Endothelial cell of umbilical vein (primary cell): ENCODE results near the gene PKP4. TPM values are rescaled to one million over a fixed set of nuclear protein-coding genes. Genes with fewer than 3 reads are reported as not detected.

Experiments
- BruUV-seq: library from RNA; stranded (reverse); fragments of 400-500 nt; replicated peaks from 2 replicates; lab custom pipeline; 2021; lab: Mats Ljungman, UMichigan
- CTCF ChIA-PET: fragments of 300-600, 350-600 bp; sonication (Branson Sonifier 250); formaldehyde crosslinking; loops from one replicate; lab custom pipeline; 2021; ENCODE audit warnings: antibody characterized with exemption, inconsistent platforms; lab: Charles Lee
- POLR2A ChIA-PET: fragments of 300-600, 350-600 bp; sonication (Branson Sonifier 250); formaldehyde crosslinking; loops from one replicate; lab custom pipeline; 2021; ENCODE audit warnings: antibody characterized with exemption, inconsistent platforms; lab: Charles Lee
- DNase-seq: peaks from one replicate; pipeline ENCODE4 v3.0.0-alpha.2; 2011; ENCODE audit warnings: low read depth, low spot score
- FAIRE-seq: peaks from 2 replicates; lab custom pipeline; 2011; peaks lifted over from hg19 to GRCh38; lab: Jason Lieb, UNC
- H2AFZ ChIP-seq: 2 replicates; pipeline ENCODE4 v1.6.0; 2012; ENCODE audit warnings: low read depth, low read length, control low read depth, inconsistent platforms
- H3K27ac ChIP-seq: 2 replicates; pipeline ENCODE4 v1.5.1; 2011; ENCODE audit warnings: low read depth, mild to moderate bottlenecking, control low read depth, low read length, moderate library complexity; ENCODE audit not compliant: insufficient read depth
- H3K27me3 ChIP-seq, 2 experiments: 2 replicates each; pipeline versions ENCODE4 v1.6.0 to v1.6.1; 2011; ENCODE audit warnings: low read length in 2 of 2, mixed read lengths in 1 of 2; ENCODE audit not compliant: control insufficient read depth in 2 of 2, insufficient read depth in 2 of 2
- H3K36me3 ChIP-seq, 2 experiments: 2 replicates in 1 of 2; 3 replicates in 1 of 2; pipeline ENCODE4 v1.5.1; 2011; ENCODE audit warnings: low read length in 2 of 2, mild to moderate bottlenecking in 1 of 2, moderate library complexity in 1 of 2; ENCODE audit not compliant: control insufficient read depth in 2 of 2, insufficient read depth in 2 of 2; ENCODE audit errors: extremely low read depth in 1 of 2
- H3K4me1 ChIP-seq: 3 replicates; pipeline ENCODE4 v1.5.1; 2011; ENCODE audit warnings: mild to moderate bottlenecking, low read length; ENCODE audit not compliant: control insufficient read depth, insufficient read depth; ENCODE audit errors: extremely low read depth
- H3K4me2 ChIP-seq: 2 replicates; pipeline ENCODE4 v1.6.1; 2011; ENCODE audit warnings: low read length, control low read depth, mixed read lengths; ENCODE audit not compliant: insufficient read depth
- H3K4me3 ChIP-seq, 3 experiments: fragments of 200-600 bp in 1 of 3; sonication (generic), shearing (Covaris generic) in 1 of 3; replicated peaks in 1 of 3; 2 replicates each; pipeline ENCODE4 v1.5.1; 2011 to 2016; ENCODE audit warnings: control low read depth in 3 of 3, low read length in 3 of 3, mild to moderate bottlenecking in 2 of 3, inconsistent platforms in 1 of 3, low read depth in 1 of 3, moderate library complexity in 1 of 3; ENCODE audit not compliant: insufficient read depth in 1 of 3
- H3K79me2 ChIP-seq: 2 replicates; pipeline ENCODE4 v1.6.0; 2012; ENCODE audit warnings: low read length, inconsistent platforms; ENCODE audit not compliant: control insufficient read depth, insufficient read depth
- H3K9ac ChIP-seq: replicated peaks from 2 replicates; pipeline ENCODE3; 2011; ENCODE audit warnings: low read length, control low read depth; ENCODE audit not compliant: insufficient read depth; ENCODE audit errors: extremely low read depth
- H3K9me1 ChIP-seq: replicated peaks from 3 replicates; pipeline ENCODE4 v1.6.0; 2011; ENCODE audit warnings: mild to moderate bottlenecking, low read length; ENCODE audit not compliant: control insufficient read depth, insufficient read depth; ENCODE audit errors: extremely low read depth
- H3K9me3 ChIP-seq: replicated peaks from 2 replicates; pipeline ENCODE4 v1.5.1; 2012; ENCODE audit warnings: low read length, inconsistent platforms; ENCODE audit not compliant: control insufficient read depth, insufficient read depth
- H4K20me1 ChIP-seq: replicated peaks from 2 replicates; pipeline ENCODE3; 2011; ENCODE audit warnings: mild to moderate bottlenecking, low read length; ENCODE audit not compliant: control insufficient read depth, insufficient read depth; ENCODE audit errors: extremely low read depth
- EZH2 ChIP-seq: IDR thresholded peaks from 2 replicates; pipeline ENCODE4 v1.6.1; 2012; ENCODE audit warnings: borderline replicate concordance, low read depth, mild to moderate bottlenecking, moderate library complexity, low read length, inconsistent platforms; ENCODE audit not compliant: severe bottlenecking
- FOS ChIP-seq: IDR thresholded peaks from 2 replicates; pipeline ENCODE4 v1.6.1; 2011; ENCODE audit warnings: mild to moderate bottlenecking, low read length, moderate library complexity, borderline replicate concordance; ENCODE audit not compliant: insufficient read depth
- GATA2 ChIP-seq: IDR thresholded peaks from 2 replicates; pipeline ENCODE4 v1.7.0; 2011; ENCODE audit warnings: low read depth, mild to moderate bottlenecking, moderate library complexity, mixed read lengths, low read length; ENCODE audit not compliant: insufficient read length, insufficient read depth
- JUN ChIP-seq: IDR thresholded peaks from 2 replicates; pipeline ENCODE4 v1.6.1; 2011; ENCODE audit warnings: borderline replicate concordance, low read depth; ENCODE audit not compliant: insufficient read length, insufficient read depth
- MYC ChIP-seq: IDR thresholded peaks from one replicate; pipeline ENCODE4 v1.6.1; 2011; ENCODE audit warnings: mild to moderate bottlenecking, low read depth, low read length
- POLR2A ChIP-seq: IDR thresholded peaks from 2 replicates; pipeline ENCODE4 v1.6.1; 2012; ENCODE audit warnings: low read depth, mild to moderate bottlenecking, control low read depth, low read length
- POLR2AphosphoS5 ChIP-seq: IDR thresholded peaks from 2 replicates; pipeline ENCODE4 v1.6.1; 2012; ENCODE audit warnings: low read depth, mild to moderate bottlenecking, control low read depth, low read length, moderate library complexity; ENCODE audit not compliant: insufficient read depth
- dilution Hi-C: fragments of 300-500 bp; cut with MboI; formaldehyde crosslinking; loops from one replicate; pipeline ENCODE4 v1.15.0; 2019; ENCODE audit warnings: low sequenced_read_pairs; ENCODE audit not compliant: extremely low pct_ligation_motif_present
- intact Hi-C: fragments of 100-400 bp; cut with micrococcal nuclease; formaldehyde crosslinking; loops from one replicate; pipeline ENCODE4 v1.10.0; 2022
- polyA plus RNA-seq, 4 experiments: library from polyadenylated mRNA; depleted of rRNA in 3 of 4; stranded (reverse) in 3 of 4; unstranded in 1 of 4; fragments of >200 nt; gene quantifications; 2 replicates each; pipeline versions ENCODE4 v1.2.1 to v1.2.3, GENCODE V29; 2011 to 2012; ENCODE audit warnings: missing spikeins in 1 of 4
- total RNA-seq: library from RNA; stranded (reverse); gene quantifications from 2 replicates; pipeline ENCODE4 v1.2.3, GENCODE V29; 2021
- TF ChIP-seq, protein P1 (sequence below), 2 donors: IDR thresholded peaks; 1 replicate in 1 of 2; 2 replicates in 1 of 2; pipeline ENCODE4 v1.5.1; 2011; ENCODE audit warnings: low read length in 2 of 2, mild to moderate bottlenecking in 2 of 2, moderate library complexity in 2 of 2, control low read depth in 1 of 2, inconsistent platforms in 1 of 2, low read depth in 1 of 2; ENCODE audit not compliant: insufficient read depth in 1 of 2; ENCODE audit errors: extremely low read depth in 1 of 2
- TF ChIP-seq, protein P2 (sequence below): IDR thresholded peaks from 2 replicates; pipeline ENCODE4 v1.6.1; 2011; ENCODE audit not compliant: insufficient read depth, insufficient read length

PKP4 gene
- total and polyA plus RNA-seq, 2 donors (not counting 3 experiments of a cell fraction or from before 2014, with no cell fraction given): 35.4 to 68.5 TPM

DNA sequence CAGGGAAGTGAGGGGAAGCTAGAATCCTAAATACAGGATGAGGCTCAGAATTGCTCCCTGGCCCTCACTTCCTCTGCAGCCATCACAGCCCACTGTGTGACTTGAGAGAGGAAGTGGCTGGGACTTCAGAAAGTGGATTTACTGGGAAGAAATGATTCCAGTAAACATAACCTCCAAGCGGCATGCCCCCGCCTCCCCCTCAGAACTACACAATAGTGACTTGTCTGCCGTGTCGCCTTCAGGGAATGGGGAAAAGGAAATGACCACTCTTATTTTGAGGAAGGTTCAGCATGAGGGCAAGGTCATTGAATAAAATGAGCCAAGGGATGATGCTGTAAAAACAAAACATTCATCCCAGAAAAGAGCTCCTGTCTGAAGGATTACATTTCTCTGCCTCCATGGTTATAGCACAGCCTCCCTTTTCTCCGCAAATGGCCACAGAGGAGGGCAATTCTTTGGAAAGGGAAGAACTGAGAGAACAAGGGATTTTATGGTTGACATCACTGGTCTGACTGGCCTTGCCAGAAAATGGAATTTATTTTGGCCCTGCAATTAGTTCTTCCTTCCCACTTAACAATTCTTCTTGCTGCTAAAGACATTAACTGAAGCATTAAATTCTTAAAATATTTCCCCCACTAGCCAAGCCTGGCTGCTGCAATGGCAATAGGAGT, 259.5 kb downstream of the PKP4 start:
- Histone ChIP-seq H4K20me1 (no peaks in the 10 kb centered on the region), H3K79me2 (no peaks in the 10 kb centered on the region), H3K9me1 (no peaks in the 10 kb centered on the region), H3K9ac (peak overlapping the region; percentile 45), H3K27ac (peak overlapping the region; percentile 76), H3K4me1 (peaks cover 38% of the 10 kb centered on the region), H3K4me3 (no peak overlapping the region), H3K36me3 (no peaks in the 10 kb centered on the region), H3K27me3 (no peaks in the 10 kb centered on the region), H3K4me2 (peak overlapping the region; percentile 26), H2AFZ (peak overlapping the region; percentile 62), H3K9me3 (no peaks in the 10 kb centered on the region)
- BruUV-seq: TSS peak; percentile 83
- dilution Hi-C loops: no loop called here
- ChIA-PET CTCF (interaction anchor here (0.9 to 2.9 kb wide), 9 partner anchors 13 to 536 kb away, joined by 3 to 25 read pairs (median 5); partner anchors contain the start of genes CCDC148 and PKP4), POLR2A (interaction anchor here (1.0 kb wide), 1 partner anchor 49 kb away, joined by 4 read pairs; no protein-coding TSS in a partner anchor)
- DNase-seq (peak; percentile 98), FAIRE-seq (peak; percentile 93)
- intact Hi-C loops: loop anchor here (1.0 to 5.0 kb wide), 7 partner anchors 29 to 502 kb away; no protein-coding TSS in a partner anchor
- TF ChIP-seq EZH2 (no peak), POLR2A (no peak), POLR2AphosphoS5 (peak; percentile 16), JUN (peak; percentile 51), FOS (peak; percentile 47)

DNA sequence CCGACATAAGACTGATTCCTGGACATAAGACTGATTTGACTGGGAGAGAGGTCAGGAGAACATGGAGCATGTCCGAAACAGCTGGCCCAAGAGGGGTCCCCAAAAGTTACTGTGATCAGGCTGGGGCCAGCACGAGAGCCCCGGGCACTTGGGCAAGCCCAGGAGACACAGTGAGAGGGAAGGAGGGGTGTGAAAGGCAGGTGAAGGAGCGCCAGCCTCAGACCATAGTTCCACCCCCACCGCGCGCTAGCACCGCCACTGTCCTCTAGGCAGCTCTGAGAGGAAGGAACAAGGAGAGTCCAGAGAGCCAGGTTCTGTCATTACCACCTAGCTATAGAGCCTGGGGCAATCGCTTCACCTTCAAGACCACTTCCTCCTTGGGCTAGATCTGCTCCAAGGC, 260.2 kb downstream of the PKP4 start:
- CTCF ChIA-PET: interaction anchor here (0.9 to 3.4 kb wide), 12 partner anchors 12 to 693 kb away, joined by 3 to 25 read pairs (median 4); partner anchors contain the start of genes CCDC148 and PKP4
- no peaks in the 10 kb centered on the region for H3K9me3 ChIP-seq

More for the DNA sequence above, 260.2 kb downstream of the PKP4 start:
- H3K4me1 ChIP-seq: peaks cover 38% of the 10 kb centered on the region
- H3K9me1 ChIP-seq: no peaks in the 10 kb centered on the region
- DNase-seq: no peak
- H3K36me3 ChIP-seq: no peaks in the 10 kb centered on the region
- H2AFZ ChIP-seq: no peak overlapping the region
- peak overlapping the region; percentile 76 for H3K27ac ChIP-seq
- no peak overlapping the region for H3K4me3 ChIP-seq
- dilution Hi-C loops (no loop called here), intact Hi-C loops (loop anchor here (1.0 to 5.0 kb wide), 7 partner anchors 28 to 503 kb away; no protein-coding TSS in a partner anchor)
- TF ChIP-seq, protein P1, sequence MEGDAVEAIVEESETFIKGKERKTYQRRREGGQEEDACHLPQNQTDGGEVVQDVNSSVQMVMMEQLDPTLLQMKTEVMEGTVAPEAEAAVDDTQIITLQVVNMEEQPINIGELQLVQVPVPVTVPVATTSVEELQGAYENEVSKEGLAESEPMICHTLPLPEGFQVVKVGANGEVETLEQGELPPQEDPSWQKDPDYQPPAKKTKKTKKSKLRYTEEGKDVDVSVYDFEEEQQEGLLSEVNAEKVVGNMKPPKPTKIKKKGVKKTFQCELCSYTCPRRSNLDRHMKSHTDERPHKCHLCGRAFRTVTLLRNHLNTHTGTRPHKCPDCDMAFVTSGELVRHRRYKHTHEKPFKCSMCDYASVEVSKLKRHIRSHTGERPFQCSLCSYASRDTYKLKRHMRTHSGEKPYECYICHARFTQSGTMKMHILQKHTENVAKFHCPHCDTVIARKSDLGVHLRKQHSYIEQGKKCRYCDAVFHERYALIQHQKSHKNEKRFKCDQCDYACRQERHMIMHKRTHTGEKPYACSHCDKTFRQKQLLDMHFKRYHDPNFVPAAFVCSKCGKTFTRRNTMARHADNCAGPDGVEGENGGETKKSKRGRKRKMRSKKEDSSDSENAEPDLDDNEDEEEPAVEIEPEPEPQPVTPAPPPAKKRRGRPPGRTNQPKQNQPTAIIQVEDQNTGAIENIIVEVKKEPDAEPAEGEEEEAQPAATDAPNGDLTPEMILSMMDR (IDR thresholded peaks at IDR 0.05; ENCODE audit: extremely low read depth in 1 of 2, insufficient read depth in 1 of 2, low read depth in 1 of 2, low read length in 2 of 2): no peak
- TF ChIP-seq MYC (no peak), JUN (no peak), POLR2A (no peak), POLR2AphosphoS5 (no peak), EZH2 (no peak), GATA2 (no peak), FOS (no peak)
- TF ChIP-seq, protein P2, sequence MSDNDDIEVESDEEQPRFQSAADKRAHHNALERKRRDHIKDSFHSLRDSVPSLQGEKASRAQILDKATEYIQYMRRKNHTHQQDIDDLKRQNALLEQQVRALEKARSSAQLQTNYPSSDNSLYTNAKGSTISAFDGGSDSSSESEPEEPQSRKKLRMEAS: no peak
- BruUV-seq: no TSS peak
- H3K9ac ChIP-seq: no peak overlapping the region
- no peaks in the 10 kb centered on the region for H3K27me3 ChIP-seq
- no peak for FAIRE-seq
- POLR2A ChIA-PET: interaction anchor here (1.0 kb wide), 1 partner anchor 49 kb away, joined by 4 read pairs; no protein-coding TSS in a partner anchor
- no peaks in the 10 kb centered on the region for H3K79me2 ChIP-seq
- no peaks in the 10 kb centered on the region for H4K20me1 ChIP-seq
- H3K4me2 ChIP-seq: peak overlapping the region; percentile 26
